HG02970 (cell line): ENCODE measurements around the gene MTPN.

Experiments
- ATAC-seq: cut with Tn5 transposase; IDR thresholded peaks from one replicate; pipeline ENCODE4 v1.9.1; 2021; ENCODE audit warnings: mild to moderate bottlenecking, moderate library complexity, moderate number of reproducible peaks; ENCODE audit not compliant: unreplicated experiment, low FRiP score

The MTPN gene

GRCh38 chr7:135977007-135977741 lies at the start of gene MTPN:
Gene MTPN (minus strand): TSS chr7:135977359. CDS start chr7:135977100, 259 bp downstream.
- ATAC-seq = peak; percentile 70

- no peak for ATAC-seq
Measured at GRCh38 chr7:136026209-136026608, 49.0 kb upstream of the MTPN start.

GRCh38 chr7:136023134-136023869 lies 46.1 kb upstream of the MTPN start:
- no peak for ATAC-seq

- no peak for ATAC-seq
Measured at GRCh38 chr7:136020556-136020955, 43.4 kb upstream of the MTPN start.

GRCh38 chr7:136018104-136018503 lies 40.9 kb upstream of the MTPN start:
- ATAC-seq = no peak

GRCh38 chr7:136016649-136017395 lies 39.7 kb upstream of the MTPN start:
- no peak for ATAC-seq

GRCh38 chr7:136015638-136016037 lies 38.5 kb upstream of the MTPN start:
- no peak for ATAC-seq

- ATAC-seq = no peak
Measured at GRCh38 chr7:136014659-136015058, 37.5 kb upstream of the MTPN start.

GRCh38 chr7:136012238-136012637 lies 35.1 kb upstream of the MTPN start:
- ATAC-seq = no peak

GRCh38 chr7:136009488-136010079 lies 32.4 kb upstream of the MTPN start:
- no peak for ATAC-seq

GRCh38 chr7:136006208-136006607 lies 29.0 kb upstream of the MTPN start:
- no peak for ATAC-seq

- ATAC-seq = no peak
Measured at GRCh38 chr7:136004083-136004482, 26.9 kb upstream of the MTPN start.

- ATAC-seq = no peak
Measured at GRCh38 chr7:136002802-136003201, 25.6 kb upstream of the MTPN start.

GRCh38 chr7:136000288-136000913 lies 23.2 kb upstream of the MTPN start:
- no peak for ATAC-seq

GRCh38 chr7:135998081-135998480 lies 20.9 kb upstream of the MTPN start:
- no peak for ATAC-seq

- no peak for ATAC-seq
Measured at GRCh38 chr7:135995748-135996147, 18.6 kb upstream of the MTPN start.

- no peak for ATAC-seq
Measured at GRCh38 chr7:135994466-135995205, 17.5 kb upstream of the MTPN start.

GRCh38 chr7:135993950-135994349 lies 16.8 kb upstream of the MTPN start:
- no peak for ATAC-seq

GRCh38 chr7:135991906-135992305 lies 14.7 kb upstream of the MTPN start:
- ATAC-seq = no peak

GRCh38 chr7:135991322-135991721 lies 14.2 kb upstream of the MTPN start:
- ATAC-seq = no peak
